Fibroblast of skin of left quadriceps (primary cell): ENCODE data around the gene TC2N.
"Not testable (repeated sequence)": the region's sequence is repeated elsewhere in the genome, so short reads cannot be mapped to it uniquely, and the experiment has no call there.

Experiments used
- DNase-seq, 2 experiments: peaks; one replicate each; pipeline ENCODE4 v3.0.0-alpha.2; 2013; ENCODE audit warnings: low read depth in 2 of 2

The TC2N gene

DNA sequence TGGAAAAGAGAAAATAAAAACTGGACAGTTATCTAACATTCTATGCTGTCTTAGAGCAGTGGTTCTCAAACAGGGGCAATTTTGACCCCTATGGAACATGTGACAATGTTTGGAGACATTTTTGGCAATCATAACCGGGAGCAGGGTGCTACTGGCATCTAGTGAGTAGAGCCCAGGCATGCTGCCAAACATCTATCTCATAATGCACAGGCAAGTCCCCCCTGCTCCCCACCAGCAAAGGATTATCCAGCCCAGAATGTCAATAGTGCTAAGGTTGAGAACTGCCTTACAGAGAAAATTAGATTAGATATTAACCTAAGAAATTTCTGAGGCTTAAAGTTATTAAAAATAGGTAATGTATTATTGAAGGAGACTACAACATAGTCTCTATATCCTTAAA lies 112.5 kb downstream of the TC2N start:
- DNase-seq, result no peak

DNA sequence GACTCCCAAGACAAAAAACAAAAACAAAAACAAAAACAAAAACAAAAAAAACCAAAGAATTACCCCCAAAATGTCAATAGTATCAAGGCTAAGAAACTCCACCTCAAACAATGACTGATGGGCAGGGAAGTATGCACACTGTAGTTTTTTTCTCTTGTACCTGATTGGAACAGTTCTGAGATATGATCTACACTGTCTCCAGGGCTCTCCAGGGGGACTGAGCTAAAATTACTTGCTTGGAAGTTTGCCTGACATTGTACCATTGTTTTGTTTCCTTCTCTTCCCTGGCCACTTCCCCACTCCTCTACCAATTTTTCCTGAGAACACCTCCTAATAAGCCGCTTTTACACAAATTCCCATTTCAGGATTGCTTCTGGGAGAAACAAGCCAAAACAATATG lies 113.2 kb downstream of the TC2N start:
- DNase-seq, result no peak

DNA sequence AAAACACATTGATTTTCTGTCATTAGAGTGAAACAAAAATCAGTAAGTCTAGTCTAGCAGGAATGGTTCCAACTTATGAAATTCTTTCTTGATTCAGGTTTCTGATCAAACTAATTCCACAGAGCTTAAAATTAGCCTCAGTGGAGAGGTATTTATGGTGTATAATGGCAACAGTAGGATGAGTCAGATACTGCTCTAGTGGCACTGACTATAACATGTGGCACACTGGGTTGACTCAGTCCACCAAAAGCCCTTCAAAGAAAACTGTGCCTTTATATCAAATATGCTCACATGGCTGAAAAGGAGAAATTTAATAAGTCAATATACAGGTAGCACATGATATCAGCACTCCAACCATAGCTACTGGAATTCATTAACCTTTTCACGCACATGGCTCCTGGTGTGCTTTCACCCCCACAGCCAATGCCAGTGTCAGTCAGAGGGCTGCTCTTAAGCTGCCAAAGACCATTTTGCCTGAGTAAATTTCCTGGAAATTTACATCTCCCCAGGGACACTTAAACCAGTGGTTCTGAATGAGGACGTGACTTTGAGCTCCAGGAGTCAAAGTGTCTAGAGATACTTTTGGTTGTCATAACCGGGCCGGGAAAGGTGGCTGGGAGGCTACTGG lies 113.7 kb downstream of the TC2N start:
- no peak for DNase-seq

- no peak for DNase-seq
Observed at GRCh38 chr14:91752961-91753360, 114.4 kb downstream of the TC2N start.

GRCh38 chr14:91751719-91752118 lies 115.6 kb downstream of the TC2N start:
- no peak for DNase-seq

GRCh38 chr14:91750634-91751198 lies 116.6 kb downstream of the TC2N start:
- no peak for DNase-seq

DNA sequence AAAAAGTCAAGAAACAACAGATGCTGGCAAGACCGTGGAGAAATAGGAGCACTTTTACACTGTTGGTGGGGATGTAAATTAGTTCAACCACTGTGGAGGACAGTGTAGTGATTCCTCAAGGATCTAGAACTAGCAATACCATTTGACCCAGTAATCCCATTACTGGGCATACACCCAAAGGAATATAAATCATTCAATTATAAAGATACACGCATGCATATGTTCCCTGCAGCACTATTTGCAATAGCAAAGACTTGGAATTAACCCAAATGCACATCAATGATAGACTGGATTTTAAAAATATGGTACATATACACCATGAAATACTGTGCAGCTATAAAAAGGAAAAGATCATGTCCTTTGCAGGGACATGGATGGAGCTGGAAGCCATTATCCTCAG lies 117.5 kb downstream of the TC2N start:
- DNase-seq, result no peak

DNA sequence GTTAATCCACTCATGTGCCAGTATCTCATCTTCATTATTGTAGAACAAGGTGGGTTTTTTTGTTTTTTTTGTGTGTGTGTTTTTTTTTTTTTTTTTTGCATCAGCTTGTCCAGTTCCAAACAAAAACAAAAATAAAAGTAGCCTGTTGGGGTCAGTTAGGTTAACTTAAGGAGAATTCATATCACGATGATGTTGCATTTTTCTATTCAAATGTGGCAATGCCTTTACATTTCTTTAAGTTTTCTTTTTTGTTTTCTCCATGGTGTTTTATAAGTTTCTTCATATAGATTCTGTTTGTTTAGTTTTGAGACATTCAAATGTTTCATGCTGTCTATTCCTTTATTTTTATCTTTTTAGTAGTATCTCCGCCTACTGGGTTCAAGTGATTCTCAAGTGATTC lies 119.3 kb downstream of the TC2N start:
- no peak for DNase-seq

DNA sequence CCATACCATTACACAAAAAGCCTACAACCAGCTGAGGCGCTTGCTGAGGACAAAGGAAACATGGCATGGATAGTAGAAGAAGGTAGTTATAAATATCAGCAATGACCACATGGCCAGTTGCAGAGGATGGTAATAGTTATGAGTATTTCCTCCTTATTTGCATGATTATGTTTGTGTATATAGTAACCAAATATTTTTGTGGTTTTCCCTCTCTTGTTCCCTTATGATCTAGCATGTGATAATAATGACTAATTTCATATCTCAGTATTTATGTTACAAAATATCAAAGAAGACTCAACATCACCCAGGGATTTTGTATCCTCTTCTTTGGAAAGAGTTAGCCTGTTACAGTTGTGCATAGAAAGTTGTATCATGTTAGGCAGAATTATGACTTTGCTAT lies 122.0 kb downstream of the TC2N start:
- DNase-seq, result no peak

DNA sequence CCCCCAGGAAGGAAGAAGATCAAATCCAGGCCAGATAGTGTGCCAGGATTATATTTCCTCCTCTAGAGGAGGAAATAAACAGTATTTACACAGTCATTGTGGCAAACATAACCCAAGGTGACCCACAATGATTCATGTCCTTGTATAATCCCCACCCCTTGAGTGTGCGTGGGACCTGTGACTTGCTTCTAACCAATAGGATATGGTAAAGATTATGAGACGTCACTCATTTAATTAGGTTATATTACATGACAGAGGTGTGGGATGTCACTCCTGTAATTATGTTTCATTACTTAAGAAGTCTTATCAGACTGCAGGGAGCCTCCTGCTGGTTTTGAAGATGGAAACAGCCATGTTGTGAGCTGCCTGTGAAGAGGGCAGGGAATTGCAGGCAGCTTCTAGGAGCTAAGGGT lies 123.3 kb downstream of the TC2N start:
- no peak for DNase-seq

GRCh38 chr14:91743305-91743653 lies 124.1 kb downstream of the TC2N start:
- no peak for DNase-seq

DNA sequence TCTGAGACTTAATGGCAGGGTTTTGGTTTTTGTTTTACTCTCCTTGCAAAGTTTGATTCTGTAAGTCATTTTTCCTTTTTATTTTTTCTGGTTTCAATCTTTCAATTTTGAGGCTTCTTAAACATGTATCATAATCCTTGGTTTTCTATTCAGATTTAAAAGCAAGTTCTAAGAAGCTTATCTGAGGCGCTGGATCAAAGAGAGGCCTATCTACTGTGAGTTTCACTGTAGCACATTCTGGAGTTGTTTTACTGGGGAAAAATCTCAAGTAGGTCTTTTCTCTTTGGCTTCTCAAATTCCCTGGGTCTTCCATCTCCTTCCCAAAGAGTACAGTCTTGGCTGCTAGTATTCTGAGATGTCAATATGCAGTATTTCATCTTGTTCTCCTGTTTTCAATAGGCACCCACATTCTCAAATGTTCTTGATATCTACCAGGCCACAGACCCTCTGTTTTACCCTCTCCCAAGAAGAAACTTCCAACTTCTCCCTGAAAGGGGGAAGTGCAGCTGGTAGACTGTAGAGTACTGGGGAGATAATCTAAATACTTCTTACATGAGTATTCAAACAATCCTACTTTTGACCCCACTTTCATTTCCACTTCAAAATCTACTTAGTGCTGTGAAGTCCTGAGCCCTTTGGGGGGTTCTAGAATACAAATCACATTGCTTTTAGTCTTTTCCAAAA lies 124.6 kb downstream of the TC2N start:
- no peak for DNase-seq

GRCh38 chr14:91739867-91740266 lies 127.5 kb downstream of the TC2N start:
- DNase-seq, result not testable (repeated sequence)

- DNase-seq, result no peak
Observed at GRCh38 chr14:91737619-91738018, 129.7 kb downstream of the TC2N start.

DNA sequence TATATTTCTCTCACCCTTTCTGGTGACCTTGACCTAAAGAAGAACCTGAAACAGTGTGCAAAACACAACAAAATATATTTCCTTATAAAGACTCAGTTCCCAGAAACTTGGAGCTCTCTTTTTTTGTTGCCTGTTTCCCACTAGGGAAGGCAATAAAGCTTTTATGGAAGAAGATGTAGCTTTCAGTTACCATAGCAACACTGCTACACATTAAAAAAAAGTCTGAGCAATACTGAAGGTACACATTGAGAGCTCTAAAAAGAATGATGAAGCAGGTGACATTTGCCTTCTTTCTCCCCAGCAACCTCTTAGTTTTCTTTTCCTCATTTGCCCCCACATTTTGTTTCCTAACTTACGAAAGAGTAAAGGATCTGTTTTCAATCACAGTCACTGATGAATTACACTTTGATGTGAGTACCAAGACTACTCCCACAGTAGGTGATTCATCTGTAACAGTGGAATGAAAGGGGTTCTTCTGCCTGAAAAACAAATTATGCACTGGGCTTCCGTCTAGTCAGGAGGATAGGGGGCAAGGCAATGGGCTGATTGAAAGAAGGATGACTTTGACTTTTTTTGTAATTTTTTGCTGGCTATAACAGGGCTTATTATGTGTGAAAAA lies 134.4 kb downstream of the TC2N start:
- no peak for DNase-seq

GRCh38 chr14:91732439-91732838 lies 134.9 kb downstream of the TC2N start:
- no peak for DNase-seq

GRCh38 chr14:91731986-91732385 lies 135.3 kb downstream of the TC2N start, which contains the start of gene CATSPERB:
CATSPERB (minus strand) TSS chr14:91732086; CDS start chr14:91729479, 2,607 bp downstream.
- DNase-seq, result no peak

DNA sequence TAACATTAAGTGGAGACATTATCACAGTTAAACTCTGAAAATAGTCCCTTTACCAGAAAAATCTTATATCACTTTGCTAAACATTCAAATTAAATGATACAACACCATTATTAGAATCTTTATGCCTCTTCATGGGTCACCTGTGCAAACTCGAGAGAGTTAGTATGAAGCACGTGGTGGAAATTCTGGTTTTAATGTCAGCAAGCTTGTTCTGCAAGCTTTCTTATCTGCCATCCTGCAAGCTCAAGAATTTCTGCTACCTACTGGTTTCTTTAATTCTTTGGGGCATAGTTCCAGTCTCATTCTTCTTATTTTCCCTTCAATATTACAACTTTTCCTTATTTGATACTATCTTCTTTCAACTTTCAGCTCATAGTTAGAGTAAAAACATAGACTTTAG lies 136.3 kb downstream of the TC2N start:
- no peak for DNase-seq

DNA sequence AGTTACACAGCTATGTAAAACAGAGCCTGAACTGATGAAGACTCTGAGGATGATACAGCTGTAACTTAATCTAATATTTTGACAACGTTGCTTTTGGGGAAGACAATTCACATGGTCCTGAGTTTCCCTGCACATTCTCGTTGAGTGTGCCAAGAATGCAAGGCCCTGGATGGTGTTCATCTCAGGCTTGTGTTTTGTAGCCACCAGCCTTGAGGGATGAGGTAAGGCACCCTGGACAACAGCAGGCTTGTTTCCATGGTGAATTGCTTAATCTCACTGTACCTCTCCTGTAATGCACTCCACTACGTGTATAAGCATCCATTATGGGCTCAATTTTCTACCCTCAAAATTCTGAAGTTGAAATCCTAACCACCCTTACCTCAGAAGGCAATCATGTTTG lies 137.6 kb downstream of the TC2N start:
- DNase-seq, result no peak
